ENCODE results near the gene SNX25. TPM values are rescaled to one million over a fixed set of nuclear protein-coding genes. Genes with fewer than 3 reads are reported as not detected.
"Not testable (repeated sequence)": the region's sequence is repeated elsewhere in the genome, so short reads cannot be mapped to it uniquely, and the experiment has no call there.

SNX25 gene
- total RNA-seq, 6 experiments from 2014 or later, result 8.0 to 13.0 (median 10.5) TPM

DNA sequence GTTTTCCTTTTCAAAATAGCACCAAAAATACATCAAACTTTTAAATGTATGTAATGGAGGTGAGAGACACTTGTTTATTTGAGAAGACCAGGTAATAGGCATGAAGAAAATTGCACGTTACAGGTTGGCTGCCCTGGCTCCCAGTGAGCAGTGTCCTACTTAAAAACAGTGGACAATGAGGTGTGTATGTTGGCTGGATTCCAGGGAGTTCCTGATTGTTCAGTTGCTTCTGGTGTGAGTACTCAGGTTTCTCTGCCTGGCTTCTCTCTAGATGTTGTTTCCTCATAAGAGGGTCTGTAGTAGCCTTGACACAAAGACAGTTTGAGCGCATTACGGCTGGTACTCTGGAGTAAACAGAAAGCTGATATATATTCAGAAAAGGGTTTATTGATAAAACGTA is 29.4 kb downstream of the SNX25 start:
- TF ChIP-seq POLR2A (IDR thresholded peaks at IDR 0.05), result no peak
- TF ChIP-seq, protein P1, sequence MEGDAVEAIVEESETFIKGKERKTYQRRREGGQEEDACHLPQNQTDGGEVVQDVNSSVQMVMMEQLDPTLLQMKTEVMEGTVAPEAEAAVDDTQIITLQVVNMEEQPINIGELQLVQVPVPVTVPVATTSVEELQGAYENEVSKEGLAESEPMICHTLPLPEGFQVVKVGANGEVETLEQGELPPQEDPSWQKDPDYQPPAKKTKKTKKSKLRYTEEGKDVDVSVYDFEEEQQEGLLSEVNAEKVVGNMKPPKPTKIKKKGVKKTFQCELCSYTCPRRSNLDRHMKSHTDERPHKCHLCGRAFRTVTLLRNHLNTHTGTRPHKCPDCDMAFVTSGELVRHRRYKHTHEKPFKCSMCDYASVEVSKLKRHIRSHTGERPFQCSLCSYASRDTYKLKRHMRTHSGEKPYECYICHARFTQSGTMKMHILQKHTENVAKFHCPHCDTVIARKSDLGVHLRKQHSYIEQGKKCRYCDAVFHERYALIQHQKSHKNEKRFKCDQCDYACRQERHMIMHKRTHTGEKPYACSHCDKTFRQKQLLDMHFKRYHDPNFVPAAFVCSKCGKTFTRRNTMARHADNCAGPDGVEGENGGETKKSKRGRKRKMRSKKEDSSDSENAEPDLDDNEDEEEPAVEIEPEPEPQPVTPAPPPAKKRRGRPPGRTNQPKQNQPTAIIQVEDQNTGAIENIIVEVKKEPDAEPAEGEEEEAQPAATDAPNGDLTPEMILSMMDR (IDR thresholded peaks at IDR 0.05), result no peak
- 73% methylated on average over 4 of the region's 4 CpGs for WGBS (ENCODE audit: insufficient coverage, low coverage, low lambda C conversion rate, missing lambda C conversion rate)
- intact Hi-C loops (cut with DNase I), result no loop called here

GRCh38 chr4:185240486-185240885 is 31.1 kb downstream of the SNX25 start:
- ATAC-seq; H3K36me3 ChIP-seq; H3K27me3 ChIP-seq; H3K9me3 ChIP-seq; intact Hi-C loops (cut with DNase I); H3K4me1 ChIP-seq; H3K27ac ChIP-seq; H3K4me3 ChIP-seq; DNase-seq: not testable (repeated sequence)
- no CpG with 5 or more reads among the region's 32 CpGs for WGBS (ENCODE audit: insufficient coverage, low coverage, low lambda C conversion rate, missing lambda C conversion rate)

More for the DNA sequence above, 29.4 kb downstream of the SNX25 start:
- H3K4me1 ChIP-seq, result peaks cover 0 to 7% (median 0%) of the 10 kb centered on the region in 4 donors
- ATAC-seq (no peak), DNase-seq (no peak)
- H3K36me3 ChIP-seq, result no peaks in the 10 kb centered on the region
- no peak overlapping the region for H3K4me3 ChIP-seq
- H3K27ac ChIP-seq, result no peak overlapping the region
- no peaks in the 10 kb centered on the region for H3K27me3 ChIP-seq
- H3K9me3 ChIP-seq, result peaks cover 0 to 3% (median 0%) of the 10 kb centered on the region in 4 donors

- Histone ChIP-seq H3K9me3 (peaks cover 0 to 3% (median 0%) of the 10 kb centered on the region in 4 donors), H3K4me1 (no peaks in the 10 kb centered on the region), H3K27me3 (no peaks in the 10 kb centered on the region), H3K36me3 (no peaks in the 10 kb centered on the region), H3K4me3 (no peak overlapping the region), H3K27ac (no peak overlapping the region)
- ATAC-seq (no peak), DNase-seq (no peak)
- intact Hi-C loops (cut with DNase I), result no loop called here
- TF ChIP-seq POLR2A (IDR thresholded peaks at IDR 0.05), result no peak
- TF ChIP-seq, protein P1 (IDR thresholded peaks at IDR 0.05), result no peak
- 91% methylated on average over 5 of the region's 6 CpGs for WGBS (ENCODE audit: insufficient coverage, low coverage, low lambda C conversion rate, missing lambda C conversion rate)
These were observed 33.5 kb downstream of the SNX25 start for GRCh38 chr4:185242749-185243533.

GRCh38 chr4:185243879-185244278 is 34.5 kb downstream of the SNX25 start:
- H3K4me1 ChIP-seq, result no peaks in the 10 kb centered on the region
- no peak for TF ChIP-seq POLR2A (IDR thresholded peaks at IDR 0.05)
- TF ChIP-seq, protein P1 (IDR thresholded peaks at IDR 0.05), result no peak
- ATAC-seq (no peak), DNase-seq (no peak)
- no peak overlapping the region for H3K27ac ChIP-seq
- WGBS (ENCODE audit: insufficient coverage, low coverage, low lambda C conversion rate, missing lambda C conversion rate), result no CpG with 5 or more reads among the region's 4 CpGs
- no peaks in the 10 kb centered on the region for H3K9me3 ChIP-seq
- no peaks in the 10 kb centered on the region for H3K36me3 ChIP-seq
- intact Hi-C loops (cut with DNase I), result no loop called here
- H3K27me3 ChIP-seq, result no peaks in the 10 kb centered on the region
- no peak overlapping the region for H3K4me3 ChIP-seq

GRCh38 chr4:185244763-185245162 is 35.4 kb downstream of the SNX25 start:
- 81% methylated on average over 4 of the region's 4 CpGs for WGBS (ENCODE audit: insufficient coverage, low coverage, low lambda C conversion rate, missing lambda C conversion rate)
- TF ChIP-seq POLR2A (IDR thresholded peaks at IDR 0.05), result no peak
- TF ChIP-seq, protein P1 (IDR thresholded peaks at IDR 0.05), result no peak
- Histone ChIP-seq H3K27me3 (no peaks in the 10 kb centered on the region), H3K36me3 (no peaks in the 10 kb centered on the region), H3K4me3 (no peak overlapping the region), H3K4me1 (no peaks in the 10 kb centered on the region), H3K27ac (no peak overlapping the region), H3K9me3 (no peaks in the 10 kb centered on the region)
- DNase-seq, result no peak
- no peak for ATAC-seq
- intact Hi-C loops (cut with DNase I), result no loop called here
